Tibial nerve (tissue), 3 donors: ENCODE data around the gene RASAL1.

ENCODE experiments used
- POLR2A ChIP-seq, 2 donors: fragments of 450-650 bp; IDR thresholded peaks; one replicate each; pipeline ENCODE4 v1.6.1; 2017; ENCODE audit warnings: antibody characterized with exemption in 2 of 2, mild to moderate bottlenecking in 2 of 2, moderate library complexity in 2 of 2
- TF ChIP-seq, protein P1 (sequence below), 5 experiments: fragments of 200-600 bp in 3 of 5; fragments of 450-650 bp in 2 of 5; sonication (generic) in 3 of 5; IDR thresholded peaks; one replicate each; pipeline ENCODE4 v1.5.1; 2016 to 2019; ENCODE audit warnings: antibody characterized with exemption in 5 of 5, mild to moderate bottlenecking in 3 of 5, moderate library complexity in 2 of 5

- TF ChIP-seq, protein P1, sequence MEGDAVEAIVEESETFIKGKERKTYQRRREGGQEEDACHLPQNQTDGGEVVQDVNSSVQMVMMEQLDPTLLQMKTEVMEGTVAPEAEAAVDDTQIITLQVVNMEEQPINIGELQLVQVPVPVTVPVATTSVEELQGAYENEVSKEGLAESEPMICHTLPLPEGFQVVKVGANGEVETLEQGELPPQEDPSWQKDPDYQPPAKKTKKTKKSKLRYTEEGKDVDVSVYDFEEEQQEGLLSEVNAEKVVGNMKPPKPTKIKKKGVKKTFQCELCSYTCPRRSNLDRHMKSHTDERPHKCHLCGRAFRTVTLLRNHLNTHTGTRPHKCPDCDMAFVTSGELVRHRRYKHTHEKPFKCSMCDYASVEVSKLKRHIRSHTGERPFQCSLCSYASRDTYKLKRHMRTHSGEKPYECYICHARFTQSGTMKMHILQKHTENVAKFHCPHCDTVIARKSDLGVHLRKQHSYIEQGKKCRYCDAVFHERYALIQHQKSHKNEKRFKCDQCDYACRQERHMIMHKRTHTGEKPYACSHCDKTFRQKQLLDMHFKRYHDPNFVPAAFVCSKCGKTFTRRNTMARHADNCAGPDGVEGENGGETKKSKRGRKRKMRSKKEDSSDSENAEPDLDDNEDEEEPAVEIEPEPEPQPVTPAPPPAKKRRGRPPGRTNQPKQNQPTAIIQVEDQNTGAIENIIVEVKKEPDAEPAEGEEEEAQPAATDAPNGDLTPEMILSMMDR (IDR thresholded peaks at IDR 0.05): no peak
- no peak for TF ChIP-seq POLR2A (IDR thresholded peaks at IDR 0.05)
Measured at GRCh38 chr12:113069751-113070116, 65.8 kb downstream of the RASAL1 start.
